Measurements from ENCODE around the gene XIST. TPM values are rescaled to one million over a fixed set of nuclear protein-coding genes. Genes with fewer than 3 reads are reported as not detected.
"Not testable (repeated sequence)": the region's sequence is repeated elsewhere in the genome, so short reads cannot be mapped to it uniquely, and the experiment has no call there.

The XIST gene
- total RNA-seq (ENCODE audit: low replicate concordance): 1.8 and 106 TPM in 2 replicates

- peak; percentile 87 for DNase-seq (ENCODE audit: low read depth)
- TF ChIP-seq, protein P1, sequence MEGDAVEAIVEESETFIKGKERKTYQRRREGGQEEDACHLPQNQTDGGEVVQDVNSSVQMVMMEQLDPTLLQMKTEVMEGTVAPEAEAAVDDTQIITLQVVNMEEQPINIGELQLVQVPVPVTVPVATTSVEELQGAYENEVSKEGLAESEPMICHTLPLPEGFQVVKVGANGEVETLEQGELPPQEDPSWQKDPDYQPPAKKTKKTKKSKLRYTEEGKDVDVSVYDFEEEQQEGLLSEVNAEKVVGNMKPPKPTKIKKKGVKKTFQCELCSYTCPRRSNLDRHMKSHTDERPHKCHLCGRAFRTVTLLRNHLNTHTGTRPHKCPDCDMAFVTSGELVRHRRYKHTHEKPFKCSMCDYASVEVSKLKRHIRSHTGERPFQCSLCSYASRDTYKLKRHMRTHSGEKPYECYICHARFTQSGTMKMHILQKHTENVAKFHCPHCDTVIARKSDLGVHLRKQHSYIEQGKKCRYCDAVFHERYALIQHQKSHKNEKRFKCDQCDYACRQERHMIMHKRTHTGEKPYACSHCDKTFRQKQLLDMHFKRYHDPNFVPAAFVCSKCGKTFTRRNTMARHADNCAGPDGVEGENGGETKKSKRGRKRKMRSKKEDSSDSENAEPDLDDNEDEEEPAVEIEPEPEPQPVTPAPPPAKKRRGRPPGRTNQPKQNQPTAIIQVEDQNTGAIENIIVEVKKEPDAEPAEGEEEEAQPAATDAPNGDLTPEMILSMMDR (IDR thresholded peaks at IDR 0.05; ENCODE audit: insufficient read depth, low read length): no peak
- H3K4me3 ChIP-seq (ENCODE audit: low read depth, low read length): peak within 1 kb of the TSS; percentile 79
Measured at GRCh38 chrX:73852467-73852866, at the start of gene XIST. XIST (minus strand) TSS chrX:73852714.

DNA sequence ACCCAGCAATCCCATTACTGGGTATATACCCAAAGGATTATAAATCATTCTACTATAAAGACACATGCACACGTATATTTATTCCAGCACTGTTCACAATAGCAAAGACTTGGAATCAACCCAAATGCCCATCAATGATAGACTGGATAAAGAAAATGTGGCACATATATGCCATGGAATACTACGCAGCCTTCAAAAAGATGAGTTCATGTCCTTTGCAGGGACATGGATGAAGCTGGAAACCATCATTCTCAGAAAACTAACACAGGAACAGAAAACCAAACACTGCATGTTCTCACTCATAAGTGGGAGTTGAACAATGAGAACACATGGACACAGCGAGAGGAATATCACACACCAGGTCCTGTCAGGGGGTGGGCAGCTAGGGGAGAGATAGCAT is 45.8 kb upstream of the XIST start:
- not testable (repeated sequence) for DNase-seq (ENCODE audit: low read depth); H3K4me3 ChIP-seq (ENCODE audit: low read depth, low read length)

DNA sequence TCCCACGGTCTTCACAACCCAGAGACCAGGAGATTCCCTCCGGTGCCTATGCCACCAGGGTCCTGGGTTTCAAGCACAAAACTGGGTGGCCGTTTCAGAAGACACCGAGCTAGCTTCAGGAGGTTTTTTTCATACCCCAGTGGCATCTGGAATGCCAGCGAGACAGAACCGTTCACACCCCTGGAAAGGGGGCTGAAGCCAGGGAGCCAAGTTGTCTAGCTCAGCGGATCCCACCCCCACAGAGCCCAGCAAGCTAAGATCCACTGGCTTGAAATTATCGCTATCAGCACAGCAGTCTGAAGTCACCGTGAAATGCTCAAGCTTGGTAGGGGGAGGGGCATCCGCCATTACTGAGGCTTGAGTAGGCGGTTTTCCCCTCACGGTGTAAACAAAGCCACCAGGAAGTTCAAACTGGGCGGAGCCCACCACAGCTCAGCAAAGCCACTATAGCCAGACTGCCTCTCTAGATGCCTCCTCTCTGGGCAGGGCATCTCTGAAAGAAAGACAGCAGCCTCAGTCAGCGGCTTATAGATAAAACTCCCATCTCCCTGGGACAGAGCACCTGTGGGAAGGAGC is 40.1 kb upstream of the XIST start:
- not testable (repeated sequence) for DNase-seq (ENCODE audit: low read depth); H3K4me3 ChIP-seq (ENCODE audit: low read depth, low read length)

GRCh38 chrX:73882260-73882659 is 29.7 kb upstream of the XIST start:
- H3K4me3 ChIP-seq (ENCODE audit: low read depth, low read length); DNase-seq (ENCODE audit: low read depth): not testable (repeated sequence)

DNA sequence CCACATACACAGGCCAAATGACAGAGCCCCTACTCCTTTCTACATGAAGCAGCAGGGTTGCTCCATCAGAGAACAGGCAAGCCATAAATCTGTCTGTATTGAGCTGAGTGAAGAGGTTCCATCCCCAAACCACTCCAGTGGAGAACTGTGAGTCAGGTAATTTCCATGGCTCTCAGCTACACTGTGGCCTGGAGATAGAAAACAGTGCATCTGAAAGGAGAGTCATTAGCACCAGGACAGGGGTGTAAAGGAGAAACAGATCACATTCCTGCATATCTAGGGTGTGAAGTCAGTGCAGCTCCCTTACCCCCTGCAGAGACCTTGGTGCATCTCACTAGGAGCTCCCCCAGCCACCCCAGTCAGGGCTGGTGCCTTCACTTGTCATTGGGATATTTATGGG is 25.2 kb upstream of the XIST start:
- H3K4me3 ChIP-seq (ENCODE audit: low read depth, low read length): no peak overlapping the region
- TF ChIP-seq, protein P1 (IDR thresholded peaks at IDR 0.05; ENCODE audit: insufficient read depth, low read length): no peak
- DNase-seq (ENCODE audit: low read depth): no peak

GRCh38 chrX:73876911-73877310 is 24.4 kb upstream of the XIST start:
- TF ChIP-seq, protein P1 (IDR thresholded peaks at IDR 0.05; ENCODE audit: insufficient read depth, low read length): no peak
- DNase-seq (ENCODE audit: low read depth): no peak
- no peak overlapping the region for H3K4me3 ChIP-seq (ENCODE audit: low read depth, low read length)

- DNase-seq (ENCODE audit: low read depth): no peak
- TF ChIP-seq, protein P1 (IDR thresholded peaks at IDR 0.05; ENCODE audit: insufficient read depth, low read length): no peak
- H3K4me3 ChIP-seq (ENCODE audit: low read depth, low read length): no peak overlapping the region
Measured at GRCh38 chrX:73868916-73869315, 16.4 kb upstream of the XIST start.

DNA sequence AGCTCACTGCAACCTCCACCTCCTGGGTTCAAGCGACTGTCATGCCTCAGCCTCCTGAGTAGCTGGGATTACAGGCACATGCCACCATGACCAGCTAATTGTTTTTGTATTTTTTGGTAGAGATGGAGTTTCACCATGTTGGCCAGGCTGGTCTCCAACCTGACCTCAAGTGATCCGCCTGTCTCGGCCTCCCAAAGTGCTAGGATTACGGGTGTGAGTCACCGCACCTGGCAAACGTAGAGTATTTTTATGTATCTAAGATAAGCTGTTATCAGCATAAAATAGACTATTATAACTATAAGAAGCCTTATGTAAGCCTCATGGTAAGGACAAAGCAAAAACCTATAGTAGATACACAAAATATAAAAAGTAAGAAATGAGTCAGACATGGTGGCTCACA is 14.6 kb upstream of the XIST start:
- TF ChIP-seq, protein P1 (IDR thresholded peaks at IDR 0.05; ENCODE audit: insufficient read depth, low read length): no peak
- no peak for DNase-seq (ENCODE audit: low read depth)
- no peak overlapping the region for H3K4me3 ChIP-seq (ENCODE audit: low read depth, low read length)

All from fibroblast of the aortic adventitia (primary cell).